Tibial artery (tissue), 4 donors: ENCODE data around the gene SUSD5.

Experiments
- DNase-seq, 2 donors: peaks; one replicate each; pipeline ENCODE4 v3.0.0-alpha.2; 2019
- H3K27ac ChIP-seq, 2 donors: fragments of 200-600 bp; sonication (generic) in 1 of 2; 1 replicate in 1 of 2; 2 replicates in 1 of 2; pipeline ENCODE4 v1.5.1; 2018 to 2019; ENCODE audit warnings: mild to moderate bottlenecking in 1 of 2
- H3K27me3 ChIP-seq, 2 donors: fragments of 200-600 bp; sonication (generic) in 1 of 2; one replicate each; pipeline versions ENCODE4 v1.5.1 to v1.6.0; 2016 to 2019
- H3K36me3 ChIP-seq, 3 donors: fragments of 200-600 bp; sonication (generic) in 2 of 3; one replicate each; pipeline ENCODE4 v1.5.1; 2016 to 2019; ENCODE audit warnings: mild to moderate bottlenecking in 2 of 3
- H3K4me1 ChIP-seq, 4 donors: fragments of 200-600 bp; sonication (generic) in 2 of 4; 1 replicate in 3 of 4; 2 replicates in 1 of 4; pipeline ENCODE4 v1.5.1; 2016 to 2019
- H3K4me3 ChIP-seq, 2 donors: fragments of 200-600 bp; sonication (generic) in 1 of 2; 1 replicate in 1 of 2; 2 replicates in 1 of 2; pipeline ENCODE4 v1.5.1; 2018 to 2019; ENCODE audit warnings: mild to moderate bottlenecking in 2 of 2
- H3K9me3 ChIP-seq, 3 donors: fragments of 200-600 bp; sonication (generic) in 1 of 3; one replicate each; pipeline ENCODE4 v1.5.1; 2016 to 2019
- CTCF ChIP-seq, 2 experiments: fragments of 200-600 bp in 1 of 2; fragments of 450-650 bp in 1 of 2; IDR thresholded peaks; one replicate each; pipeline ENCODE4 v1.5.1; 2017 to 2019; ENCODE audit warnings: antibody characterized with exemption in 2 of 2, mild to moderate bottlenecking in 1 of 2, moderate library complexity in 1 of 2
- intact Hi-C: fragments of 100-400 bp; cut with DNase I; formaldehyde crosslinking; loops from one replicate; pipeline ENCODE4 v1.15.0; 2023; ENCODE audit warnings: low total_unique reads

SUSD5 gene

GRCh38 chr3:33240261-33240660 lies 21.7 kb upstream of the SUSD5 start:
- Histone ChIP-seq H3K36me3 (no peaks in the 10 kb centered on the region), H3K4me1 (no peaks in the 10 kb centered on the region), H3K9me3 (no peaks in the 10 kb centered on the region), H3K27me3 (no peaks in the 10 kb centered on the region), H3K27ac (no peak overlapping the region), H3K4me3 (no peak overlapping the region)
- no peak for DNase-seq
- intact Hi-C loops, result no loop called here
- no peak for TF ChIP-seq CTCF (IDR thresholded peaks at IDR 0.05)

DNA sequence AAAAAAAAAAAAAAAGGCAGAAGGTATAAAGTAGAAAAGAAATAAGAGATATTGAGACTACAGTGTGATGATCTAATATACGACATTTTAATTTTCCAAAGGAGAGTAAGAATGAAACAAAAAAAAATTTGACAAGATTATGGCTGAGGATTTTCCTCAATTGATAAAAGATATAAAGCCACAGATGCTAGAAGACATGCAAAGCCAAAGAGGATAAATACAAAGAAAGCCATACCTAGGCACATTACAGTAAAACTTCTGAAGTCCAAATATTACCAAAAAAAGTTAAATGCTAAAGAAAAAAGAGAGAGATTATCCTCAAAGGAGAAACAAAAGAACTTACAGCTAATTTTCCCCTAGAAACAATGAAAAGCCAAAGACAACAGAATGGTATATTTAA lies 20.3 kb upstream of the SUSD5 start:
- intact Hi-C loops, result no loop called here
- Histone ChIP-seq H3K27ac (no peak overlapping the region), H3K4me1 (no peaks in the 10 kb centered on the region), H3K27me3 (no peaks in the 10 kb centered on the region), H3K9me3 (no peaks in the 10 kb centered on the region), H3K4me3 (no peak overlapping the region), H3K36me3 (no peaks in the 10 kb centered on the region)
- TF ChIP-seq CTCF (IDR thresholded peaks at IDR 0.05), result no peak
- DNase-seq, result no peak

- no peak for DNase-seq
- Histone ChIP-seq H3K9me3 (no peaks in the 10 kb centered on the region), H3K27me3 (no peaks in the 10 kb centered on the region), H3K36me3 (no peaks in the 10 kb centered on the region), H3K4me3 (no peak overlapping the region), H3K4me1 (no peaks in the 10 kb centered on the region), H3K27ac (no peak overlapping the region)
- intact Hi-C loops, result no loop called here
- TF ChIP-seq CTCF (IDR thresholded peaks at IDR 0.05), result no peak
Measured at GRCh38 chr3:33237439-33237838, 18.8 kb upstream of the SUSD5 start.

- Histone ChIP-seq H3K27ac (no peak overlapping the region), H3K4me3 (no peak overlapping the region), H3K4me1 (no peaks in the 10 kb centered on the region), H3K9me3 (no peaks in the 10 kb centered on the region), H3K27me3 (no peaks in the 10 kb centered on the region), H3K36me3 (no peaks in the 10 kb centered on the region)
- intact Hi-C loops, result no loop called here
- DNase-seq, result no peak
- TF ChIP-seq CTCF (IDR thresholded peaks at IDR 0.05), result no peak
Measured at GRCh38 chr3:33236005-33236404, 17.4 kb upstream of the SUSD5 start.

DNA sequence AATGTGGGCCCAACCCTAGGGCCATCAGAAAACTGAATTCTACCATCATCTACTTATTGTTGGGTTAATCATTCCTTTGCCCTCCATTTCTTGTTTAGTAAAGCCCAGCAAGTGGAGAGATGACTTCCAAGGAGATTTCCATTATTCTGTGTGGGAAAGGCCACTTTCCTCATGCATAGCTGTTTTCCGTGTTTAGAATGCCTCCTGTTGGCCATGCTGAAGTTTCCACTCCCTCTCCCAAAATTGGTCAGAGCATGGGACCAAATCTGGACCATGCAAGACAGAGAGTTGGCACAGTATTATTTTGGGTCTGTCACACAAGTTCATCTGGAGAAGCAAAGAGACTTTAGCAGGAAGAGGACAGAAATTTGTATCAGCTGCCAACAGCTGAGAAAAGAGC lies 15.3 kb upstream of the SUSD5 start:
- peak in 1 of 2 experiments; percentile 22 for TF ChIP-seq CTCF (IDR thresholded peaks at IDR 0.05)
- no peak overlapping the region for H3K27ac ChIP-seq
- intact Hi-C loops, result no loop called here

DNA sequence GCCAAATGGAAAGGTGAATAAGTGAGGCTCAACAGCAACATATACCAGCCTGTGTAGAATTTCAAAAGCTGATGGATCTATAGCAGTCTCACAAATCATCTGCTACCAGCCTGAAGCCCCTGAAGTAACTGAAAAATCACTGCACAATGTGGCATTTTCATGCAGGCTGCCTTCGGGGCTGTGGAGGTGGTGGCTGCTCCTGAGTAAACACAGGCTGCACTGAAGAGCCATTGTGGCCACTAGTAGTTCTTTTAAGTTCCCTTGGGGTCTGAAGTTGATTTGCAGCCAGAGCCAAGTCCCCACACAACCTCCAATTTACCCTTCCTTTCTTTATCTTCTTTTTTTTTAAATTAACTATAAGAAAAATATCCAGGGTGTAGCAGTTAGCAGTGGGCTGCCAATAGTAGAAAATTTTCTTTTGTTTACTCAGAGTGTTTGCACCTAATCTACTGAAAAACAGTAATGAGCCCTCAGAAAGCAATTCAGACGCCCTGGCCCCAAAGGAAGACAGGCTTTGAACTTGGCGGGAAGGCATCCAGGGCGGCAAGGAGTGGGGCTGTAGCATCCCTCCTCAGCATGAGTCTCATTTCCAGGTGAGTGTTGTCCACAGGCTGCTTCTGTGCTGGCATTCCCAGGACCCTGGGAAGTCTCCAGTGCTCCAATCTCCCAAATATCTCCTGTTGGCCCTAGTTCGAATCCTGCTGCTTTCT lies 13.3 kb upstream of the SUSD5 start:
- Histone ChIP-seq H3K36me3 (no peaks in the 10 kb centered on the region), H3K27ac (no peak overlapping the region), H3K4me3 (no peak overlapping the region), H3K4me1 (no peaks in the 10 kb centered on the region), H3K9me3 (no peaks in the 10 kb centered on the region), H3K27me3 (no peaks in the 10 kb centered on the region)
- intact Hi-C loops, result no loop called here
- TF ChIP-seq CTCF (IDR thresholded peaks at IDR 0.05), result no peak
- DNase-seq, result no peak

More for the DNA sequence above, 15.3 kb upstream of the SUSD5 start:
- Histone ChIP-seq H3K4me1 (no peaks in the 10 kb centered on the region), H3K9me3 (no peaks in the 10 kb centered on the region), H3K4me3 (no peak overlapping the region), H3K36me3 (no peaks in the 10 kb centered on the region), H3K27me3 (no peaks in the 10 kb centered on the region)
- DNase-seq, result no peak
